Measurements from ENCODE around the gene ZNF175. TPM values are rescaled to one million over a fixed set of nuclear protein-coding genes. Genes with fewer than 3 reads are reported as not detected.

ZNF175 gene
- total and polyA plus RNA-seq, 3 donors from 2014 or later: 11.0 to 12.3 (median 12.1) TPM

DNA sequence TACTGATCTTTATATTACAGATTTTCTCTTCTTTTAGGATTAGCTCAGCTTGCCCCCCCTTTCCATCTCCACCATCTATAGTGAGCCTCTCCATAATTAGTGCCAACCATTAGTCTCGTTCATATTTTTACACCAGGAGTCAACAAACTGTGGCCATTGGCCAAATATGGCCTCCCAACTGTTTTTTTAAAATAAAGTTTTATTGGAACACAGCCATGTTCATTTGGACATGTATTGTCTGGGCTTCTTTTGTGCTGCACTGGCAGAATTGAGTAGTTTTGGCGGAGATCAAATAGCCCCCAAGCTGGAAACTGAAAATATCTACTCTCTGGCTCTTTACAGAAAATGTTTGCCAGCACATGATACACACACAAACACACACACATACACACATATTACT lies 18.4 kb downstream of the ZNF175 start:
- no peaks in the 10 kb centered on the region for H3K36me3 ChIP-seq (ENCODE audit: low read depth, missing control alignments)
- no peak overlapping the region for H3K4me3 ChIP-seq
- TF ChIP-seq POLR2A (IDR thresholded peaks at IDR 0.05): no peak
- TF ChIP-seq, protein P1, sequence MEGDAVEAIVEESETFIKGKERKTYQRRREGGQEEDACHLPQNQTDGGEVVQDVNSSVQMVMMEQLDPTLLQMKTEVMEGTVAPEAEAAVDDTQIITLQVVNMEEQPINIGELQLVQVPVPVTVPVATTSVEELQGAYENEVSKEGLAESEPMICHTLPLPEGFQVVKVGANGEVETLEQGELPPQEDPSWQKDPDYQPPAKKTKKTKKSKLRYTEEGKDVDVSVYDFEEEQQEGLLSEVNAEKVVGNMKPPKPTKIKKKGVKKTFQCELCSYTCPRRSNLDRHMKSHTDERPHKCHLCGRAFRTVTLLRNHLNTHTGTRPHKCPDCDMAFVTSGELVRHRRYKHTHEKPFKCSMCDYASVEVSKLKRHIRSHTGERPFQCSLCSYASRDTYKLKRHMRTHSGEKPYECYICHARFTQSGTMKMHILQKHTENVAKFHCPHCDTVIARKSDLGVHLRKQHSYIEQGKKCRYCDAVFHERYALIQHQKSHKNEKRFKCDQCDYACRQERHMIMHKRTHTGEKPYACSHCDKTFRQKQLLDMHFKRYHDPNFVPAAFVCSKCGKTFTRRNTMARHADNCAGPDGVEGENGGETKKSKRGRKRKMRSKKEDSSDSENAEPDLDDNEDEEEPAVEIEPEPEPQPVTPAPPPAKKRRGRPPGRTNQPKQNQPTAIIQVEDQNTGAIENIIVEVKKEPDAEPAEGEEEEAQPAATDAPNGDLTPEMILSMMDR (IDR thresholded peaks at IDR 0.05): no peak
- no peaks in the 10 kb centered on the region for H3K27me3 ChIP-seq
- H3K27ac ChIP-seq: no peak overlapping the region
- no peak for DNase-seq
- H3K4me1 ChIP-seq: peaks cover 10% of the 10 kb centered on the region
- intact Hi-C loops (cut with DNase I; ENCODE audit: low total_unique reads): no loop called here
- WGBS, 2 donors: 96 to 97% methylated on average over 2 of the region's 2 CpGs
- H3K9me3 ChIP-seq: no peaks in the 10 kb centered on the region

DNA sequence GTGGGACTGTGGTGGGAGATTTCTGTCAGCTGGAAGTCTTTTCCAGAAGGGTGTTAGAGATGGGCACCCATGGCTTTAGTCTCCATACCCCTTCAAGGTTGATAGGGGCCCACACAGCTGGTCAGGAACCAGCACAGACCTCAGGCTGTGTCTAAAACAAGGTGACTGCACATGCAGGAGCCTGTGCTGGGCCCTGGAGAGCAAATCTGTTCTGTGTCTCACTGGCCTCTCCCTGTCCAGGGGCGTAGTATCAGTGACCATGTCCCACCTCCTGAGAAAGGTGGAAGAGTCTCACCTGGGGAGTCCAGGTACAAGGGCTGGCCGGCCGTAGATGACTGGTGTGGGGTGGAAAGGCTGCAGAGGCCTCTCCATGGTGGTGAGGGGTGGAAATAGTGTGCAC lies 19.4 kb downstream of the ZNF175 start:
- no peak overlapping the region for H3K4me3 ChIP-seq
- 94% methylated on average over 3 of the region's 3 CpGs; no CpG with 5 or more reads in 1 of the 2 donors for WGBS, 2 donors
- intact Hi-C loops (cut with DNase I; ENCODE audit: low total_unique reads): no loop called here
- TF ChIP-seq, protein P1 (IDR thresholded peaks at IDR 0.05): no peak
- TF ChIP-seq POLR2A (IDR thresholded peaks at IDR 0.05): no peak
- no peak overlapping the region for H3K27ac ChIP-seq
- peaks cover 10% of the 10 kb centered on the region for H3K4me1 ChIP-seq
- no peak for DNase-seq
- H3K27me3 ChIP-seq: no peaks in the 10 kb centered on the region
- H3K36me3 ChIP-seq (ENCODE audit: low read depth, missing control alignments): no peaks in the 10 kb centered on the region
- no peaks in the 10 kb centered on the region for H3K9me3 ChIP-seq

DNA sequence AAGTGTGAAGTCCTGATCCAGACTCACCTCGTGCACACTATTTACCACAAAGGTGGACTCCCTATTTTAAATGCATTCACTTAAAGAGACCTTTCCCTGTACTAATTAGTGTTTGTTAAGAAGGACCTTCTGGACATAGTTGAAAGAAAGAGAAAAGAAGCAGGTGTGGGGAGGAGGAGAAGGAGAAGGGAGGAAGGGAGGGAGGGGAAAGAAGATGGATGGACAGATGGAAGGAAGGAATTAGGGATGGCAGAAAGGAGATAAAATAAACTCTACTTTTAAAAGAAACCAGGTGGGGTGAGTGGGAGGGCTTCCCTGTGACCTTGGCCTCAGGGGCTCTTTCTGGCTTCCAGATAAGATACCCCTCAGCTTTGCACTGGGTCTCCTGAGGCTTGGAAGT lies 21.4 kb downstream of the ZNF175 start:
- H3K9me3 ChIP-seq: no peaks in the 10 kb centered on the region
- DNase-seq: no peak
- H3K27ac ChIP-seq: no peak overlapping the region
- TF ChIP-seq POLR2A (IDR thresholded peaks at IDR 0.05): no peak
- TF ChIP-seq, protein P1 (IDR thresholded peaks at IDR 0.05): no peak
- no peaks in the 10 kb centered on the region for H3K27me3 ChIP-seq
- H3K4me3 ChIP-seq: no peak overlapping the region
- WGBS, 2 donors: 27 to 52% methylated on average over 1 of the region's 1 CpG
- H3K36me3 ChIP-seq (ENCODE audit: low read depth, missing control alignments): no peaks in the 10 kb centered on the region
- peaks cover 10% of the 10 kb centered on the region for H3K4me1 ChIP-seq
- intact Hi-C loops (cut with DNase I; ENCODE audit: low total_unique reads): no loop called here

DNA sequence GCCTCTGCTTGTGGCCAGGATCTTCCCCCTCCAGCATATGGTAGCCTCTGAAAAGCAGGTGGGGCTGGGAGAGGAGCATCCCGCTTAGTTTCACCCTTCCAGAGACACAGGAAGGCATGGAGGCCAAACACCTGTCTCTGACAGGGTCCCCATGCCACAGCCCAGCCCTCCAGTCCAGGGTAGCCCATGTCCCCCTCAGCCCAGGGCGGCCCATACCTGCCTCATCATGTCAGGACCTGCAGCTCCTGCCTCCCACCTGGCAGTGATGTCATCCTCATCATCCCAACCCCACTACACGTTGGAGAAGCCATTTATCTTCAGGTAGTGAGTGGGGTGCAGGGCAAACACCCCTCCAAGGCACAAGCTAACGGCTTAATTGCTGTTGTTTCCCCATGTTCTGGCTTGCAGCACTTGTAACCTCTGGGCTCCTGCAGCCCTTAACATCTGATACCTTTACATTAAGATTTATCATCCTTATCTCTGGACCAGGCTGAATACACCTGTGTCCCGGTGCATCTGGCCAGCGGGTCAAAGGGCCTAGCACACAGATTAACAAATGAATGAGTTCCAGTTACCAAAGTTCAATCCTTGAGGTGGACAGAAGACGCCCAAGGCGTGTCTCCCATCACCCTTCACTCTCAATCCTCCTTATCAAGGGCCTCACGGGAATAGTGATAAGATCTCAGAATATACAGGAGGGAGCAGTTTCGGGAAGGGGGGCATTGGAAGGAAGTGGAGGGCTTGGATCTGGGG lies 22.2 kb downstream of the ZNF175 start:
- no peak for DNase-seq
- H3K9me3 ChIP-seq: no peaks in the 10 kb centered on the region
- no peak overlapping the region for H3K27ac ChIP-seq
- peaks cover 10% of the 10 kb centered on the region for H3K4me1 ChIP-seq
- TF ChIP-seq POLR2A (IDR thresholded peaks at IDR 0.05): no peak
- TF ChIP-seq, protein P1 (IDR thresholded peaks at IDR 0.05): no peak
- no peaks in the 10 kb centered on the region for H3K27me3 ChIP-seq
- 8 to 25% methylated on average over 9 to 10 of the region's 10 CpGs for WGBS, 2 donors
- H3K36me3 ChIP-seq (ENCODE audit: low read depth, missing control alignments): no peaks in the 10 kb centered on the region
- peak overlapping the region; percentile 57 to 73 for H3K4me3 ChIP-seq
- intact Hi-C loops (cut with DNase I; ENCODE audit: low total_unique reads): no loop called here

Data from testis (tissue), 3 donors.